SK-MEL-5 (cell line): Measurements from ENCODE around the gene LCNL1. TPM values are rescaled to one million over a fixed set of nuclear protein-coding genes. Genes with fewer than 3 reads are reported as not detected.

Experiments
- DNase-seq: peaks from one replicate; pipeline ENCODE4 v3.0.0-alpha.2; 2016; ENCODE audit warnings: low read depth, low spot score
- in situ Hi-C: cut with HindIII; loops from 2 replicates; pipeline ENCODE4 v1.10.0; 2016; ENCODE audit warnings: low sequenced_read_pairs, high pct_unique_total_duplicates, low pct_unique_long_range_greater_than_20kb
- total RNA-seq: library from RNA; depleted of rRNA; stranded (reverse); fragments of >200 nt; shearing (Covaris generic); gene quantifications from 2 replicates; pipeline ENCODE4 v1.2.3, GENCODE V29; 2014

LCNL1 gene
- total RNA-seq, 1 experiment from 2014 or later: not detected

DNA sequence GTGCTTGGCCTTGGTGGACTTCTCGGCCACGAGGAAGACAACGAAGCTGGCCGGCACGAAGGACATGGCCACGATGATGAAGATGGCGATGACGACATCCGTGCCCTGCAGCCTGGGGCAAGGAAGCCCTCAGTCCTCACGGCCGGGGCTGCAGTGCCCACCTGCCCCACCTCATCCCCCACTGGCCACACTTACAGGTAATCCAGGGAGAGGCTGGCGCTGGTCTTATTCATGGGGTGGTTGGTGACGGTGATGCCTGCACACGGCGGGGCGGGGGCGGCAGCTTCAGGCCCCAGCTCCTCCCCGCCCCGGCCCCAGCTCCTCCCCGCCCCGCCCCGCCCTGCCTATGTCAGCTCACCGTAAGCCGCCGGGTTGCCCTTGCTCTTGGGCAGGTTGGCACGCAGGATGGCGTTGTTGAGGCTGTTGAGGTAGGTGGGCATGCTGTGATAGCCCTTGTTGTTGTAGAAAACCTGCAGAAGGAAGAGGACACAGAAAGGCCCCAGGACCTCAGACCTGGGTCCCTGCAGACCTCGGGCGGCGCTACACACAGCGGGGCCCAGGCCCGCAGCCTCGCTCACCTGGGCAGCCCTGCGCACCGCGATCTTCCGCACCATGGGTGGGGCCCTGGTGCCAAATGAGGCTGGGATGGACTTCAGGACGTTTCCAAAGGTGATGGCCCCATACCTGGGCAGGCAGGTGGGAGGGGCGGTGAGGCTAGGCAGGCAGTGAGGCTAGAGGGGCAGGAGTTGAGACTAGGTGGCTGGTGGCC, 29.3 kb downstream of the LCNL1 start:
- DNase-seq: no peak
- in situ Hi-C loops: no loop called here

DNA sequence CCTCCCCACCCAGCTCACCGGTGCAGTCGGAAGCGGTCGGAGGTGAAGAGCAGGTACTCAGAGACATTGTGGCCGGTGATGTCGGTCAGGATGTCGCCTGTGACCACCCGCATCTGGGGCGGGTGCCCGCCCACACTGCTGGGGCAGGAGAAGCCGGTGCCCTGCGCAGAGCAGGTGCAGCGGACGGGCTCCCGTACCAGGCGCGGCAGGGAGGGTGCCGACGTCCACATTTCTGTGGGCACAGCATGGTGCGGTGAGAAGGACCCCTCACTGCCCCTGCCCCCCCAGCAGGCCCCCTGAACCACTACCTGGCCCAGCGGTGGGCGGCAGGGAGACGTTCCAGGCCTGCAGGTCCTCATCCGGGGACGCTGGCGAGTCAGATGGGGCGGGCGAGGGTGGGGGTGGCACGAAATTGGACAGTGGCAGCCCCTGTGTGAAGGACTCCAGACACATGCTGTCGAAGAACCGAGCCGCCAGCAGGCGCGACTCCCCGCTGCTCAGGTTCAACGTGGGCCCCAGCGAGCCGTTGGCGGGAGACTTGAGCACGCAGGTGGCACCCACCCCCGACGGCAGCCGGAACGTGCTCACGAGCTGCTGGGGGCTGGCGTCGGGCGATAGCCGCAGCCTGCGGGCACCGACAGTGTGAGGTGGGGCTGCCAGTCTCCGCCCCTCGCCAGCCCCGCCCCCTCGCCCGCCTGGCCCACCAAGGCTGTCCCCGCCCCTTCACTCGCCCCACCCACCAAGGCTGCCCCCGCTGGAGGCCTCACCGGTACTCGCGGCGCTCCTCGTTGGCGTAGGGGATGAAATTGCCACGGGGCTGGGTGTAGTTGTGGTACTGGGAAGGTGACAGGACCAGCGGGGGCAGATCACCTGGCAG, 30.1 kb downstream of the LCNL1 start:
- DNase-seq: no peak
- in situ Hi-C loops: no loop called here

DNA sequence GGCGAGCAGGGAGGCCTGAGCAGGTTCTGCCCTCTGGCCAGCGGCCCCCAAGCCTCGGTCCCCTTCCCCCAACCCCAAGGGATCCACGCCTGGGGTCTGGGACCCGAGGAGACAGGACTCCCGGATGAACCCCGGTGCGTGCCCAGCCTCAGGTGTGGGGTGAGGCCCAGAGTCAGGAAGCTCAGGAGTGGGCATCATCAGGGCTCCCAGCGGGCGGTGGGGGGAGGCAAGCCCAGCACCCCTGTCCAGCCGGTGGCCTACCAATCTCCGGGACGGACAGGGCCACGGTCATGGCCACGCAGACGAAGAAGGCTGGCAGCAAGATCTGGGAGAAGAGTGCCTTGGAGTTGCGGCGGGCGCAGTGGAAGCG, 30.8 kb downstream of the LCNL1 start:
- no peak for DNase-seq
- in situ Hi-C loops: no loop called here

DNA sequence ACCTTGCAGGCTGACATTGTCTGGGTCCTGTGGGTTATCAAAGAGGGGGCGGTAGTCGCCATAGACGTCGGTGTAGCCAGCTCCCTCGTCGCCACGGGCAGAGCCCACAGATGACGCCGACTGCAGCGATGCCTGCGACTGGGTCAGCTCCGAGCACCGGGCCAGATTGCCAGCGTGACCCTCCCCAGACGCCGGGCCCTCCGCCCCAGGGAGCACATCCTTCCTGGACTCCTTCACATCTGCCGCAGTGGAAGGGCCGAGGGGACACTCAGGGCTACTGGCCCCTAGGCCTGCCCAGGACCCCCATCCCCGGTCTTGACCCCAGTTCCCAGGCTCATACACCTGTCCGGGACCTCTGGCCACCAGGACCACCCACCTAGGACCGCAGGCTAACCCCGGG, 31.4 kb downstream of the LCNL1 start:
- in situ Hi-C loops: no loop called here
- no peak for DNase-seq

DNA sequence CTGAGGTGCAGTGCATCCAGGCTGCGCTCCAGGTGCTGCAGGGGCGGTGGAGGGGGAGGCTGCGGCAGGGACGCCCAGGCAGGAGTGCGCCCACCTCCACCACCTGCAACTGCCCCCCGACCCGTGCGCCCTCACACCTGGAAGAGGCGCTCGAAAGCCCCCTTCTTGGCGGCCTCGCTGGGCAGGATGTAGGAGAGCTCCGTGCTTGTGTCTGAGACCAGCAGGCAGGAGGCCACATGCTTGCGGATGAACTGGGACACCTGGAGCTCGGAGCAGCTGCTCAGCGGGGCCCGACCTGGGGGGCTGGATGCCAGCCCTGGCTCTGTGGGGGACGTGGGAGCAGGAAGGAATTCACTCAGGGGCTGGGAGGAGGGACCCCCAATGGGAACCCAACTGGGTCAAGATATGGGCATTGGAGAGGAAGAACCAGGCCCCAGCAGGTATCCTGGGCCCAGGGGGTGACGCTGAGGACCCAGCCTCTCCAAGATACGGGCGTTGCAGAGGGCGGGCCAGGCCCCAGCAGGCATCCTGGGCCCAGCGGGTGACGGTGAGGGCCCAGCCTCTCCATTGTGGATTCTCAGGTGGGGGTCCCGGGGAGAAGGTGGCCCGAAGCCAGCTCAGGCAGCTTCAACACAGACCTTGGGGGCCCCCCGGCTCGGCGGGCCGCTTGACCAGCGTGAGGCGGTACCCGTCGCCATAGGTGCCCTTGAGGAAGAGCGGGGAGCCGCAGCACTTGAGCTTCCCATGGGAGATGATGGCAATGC, 32.2 kb downstream of the LCNL1 start:
- in situ Hi-C loops: no loop called here
- no peak for DNase-seq

GRCh38 chr9:137015540-137015930, 32.7 kb downstream of the LCNL1 start:
- in situ Hi-C loops: no loop called here

GRCh38 chr9:137015976-137016375, 33.2 kb downstream of the LCNL1 start:
- in situ Hi-C loops: no loop called here
- DNase-seq: no peak

More at GRCh38 chr9:137015540-137015930, 32.7 kb downstream of the LCNL1 start:
- no peak for DNase-seq

GRCh38 chr9:137016436-137016835, 33.6 kb downstream of the LCNL1 start:
- no peak for DNase-seq
- in situ Hi-C loops: no loop called here

DNA sequence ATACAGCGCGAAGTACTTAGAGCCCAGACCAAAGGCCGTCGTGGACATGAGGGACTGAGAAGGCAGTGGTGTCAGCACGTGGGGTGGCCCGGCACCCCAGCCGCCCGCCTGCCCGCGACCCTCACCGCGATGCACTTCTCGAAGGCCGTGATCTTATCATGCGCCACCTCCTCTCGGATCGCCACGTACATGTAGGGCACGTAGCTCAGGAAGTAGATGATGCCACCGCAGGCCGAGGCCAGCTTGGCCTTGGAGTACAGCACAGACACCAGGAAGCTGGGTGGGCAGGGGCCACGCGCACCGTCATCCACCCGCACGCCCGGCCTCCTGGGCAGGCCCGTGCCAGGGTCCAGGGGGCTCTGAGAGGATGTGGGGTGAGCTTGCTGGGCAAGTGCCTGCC, 34.3 kb downstream of the LCNL1 start:
- in situ Hi-C loops: no loop called here
- no peak for DNase-seq

- DNase-seq: no peak
- in situ Hi-C loops: no loop called here
Observed at GRCh38 chr9:137017791-137018497, 35.2 kb downstream of the LCNL1 start.

GRCh38 chr9:137018761-137019559, 36.2 kb downstream of the LCNL1 start:
- in situ Hi-C loops: no loop called here
- DNase-seq: no peak

GRCh38 chr9:137019891-137020683, 37.3 kb downstream of the LCNL1 start:
- in situ Hi-C loops: no loop called here
- no peak for DNase-seq

DNA sequence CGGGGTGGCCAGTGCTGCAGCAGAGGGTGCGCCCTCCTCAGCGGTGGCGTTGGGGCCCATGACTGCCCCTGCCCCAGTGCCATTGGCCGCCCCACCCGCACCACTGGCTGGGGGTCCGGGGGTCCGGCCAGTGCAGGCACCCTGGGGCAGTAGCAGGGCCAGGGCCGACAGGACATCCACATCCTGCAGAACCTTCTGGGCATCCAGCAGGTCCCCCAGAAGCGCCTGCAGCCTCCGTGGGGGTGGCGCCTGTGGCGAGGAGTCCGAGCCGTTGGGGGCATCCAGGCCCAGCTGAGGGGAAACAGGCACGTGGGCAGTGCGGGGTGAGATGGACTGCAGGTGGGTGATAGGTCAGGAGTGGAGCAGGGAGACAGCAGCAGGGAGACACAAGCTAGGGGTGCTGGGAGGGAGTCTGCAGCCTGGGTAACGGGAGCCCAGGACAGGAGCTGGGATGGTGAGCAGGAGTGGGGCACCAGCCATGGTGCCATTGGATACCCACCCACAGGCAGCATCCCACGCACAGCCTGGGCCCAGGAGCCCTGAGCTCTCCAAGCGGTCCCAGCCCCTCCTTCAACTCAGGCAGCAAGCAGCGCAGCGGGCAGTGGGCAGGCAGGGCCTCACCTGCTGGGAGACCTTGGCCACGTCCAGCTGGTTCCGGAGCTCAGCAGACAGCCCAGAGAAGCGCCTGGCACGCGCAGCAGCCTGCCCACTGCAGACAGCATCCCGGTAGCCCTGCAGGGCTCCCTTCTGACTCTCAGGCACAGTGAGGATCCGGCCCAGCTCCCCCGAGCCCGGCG, 38.2 kb downstream of the LCNL1 start:
- no peak for DNase-seq
- in situ Hi-C loops: no loop called here

GRCh38 chr9:137021568-137021978, 38.8 kb downstream of the LCNL1 start:
- DNase-seq: no peak
- in situ Hi-C loops: no loop called here

GRCh38 chr9:137021979-137022661, 39.3 kb downstream of the LCNL1 start:
- in situ Hi-C loops: no loop called here
- peak; percentile 79 for DNase-seq
